Mesendoderm (in vitro differentiated cells): ENCODE data around the gene CCL22.
"Not testable (repeated sequence)": the region's sequence is repeated elsewhere in the genome, so short reads cannot be mapped to it uniquely, and the experiment has no call there.

Experiments
- DNase-seq: peaks from one replicate; pipeline ENCODE4 v3.0.0; 2013
- H2AK5ac ChIP-seq: 2 replicates; pipeline ENCODE4 v1.6.1; 2013; ENCODE audit warnings: low read length, inconsistent platforms
- H2BK120ac ChIP-seq: 2 replicates; pipeline ENCODE4 v1.6.1; 2013; ENCODE audit warnings: low read depth, mild to moderate bottlenecking, low read length, moderate library complexity, mixed read lengths
- H2BK15ac ChIP-seq: replicated peaks from 2 replicates; pipeline ENCODE4 v1.6.1; 2013; ENCODE audit warnings: low read depth, mild to moderate bottlenecking, moderate library complexity
- H2BK5ac ChIP-seq: 2 replicates; pipeline ENCODE4 v1.6.1; 2013; ENCODE audit warnings: low read length, inconsistent platforms
- H3K18ac ChIP-seq: 2 replicates; pipeline ENCODE4 v1.6.1; 2013; ENCODE audit warnings: mild to moderate bottlenecking, low read length, mixed read lengths
- H3K23ac ChIP-seq: one replicate; pipeline ENCODE4 v1.6.1; 2013; ENCODE audit warnings: low read length
- H3K27ac ChIP-seq: 2 replicates; pipeline ENCODE4 v1.5.1; 2013; ENCODE audit warnings: low read depth, mild to moderate bottlenecking, inconsistent platforms, low read length, moderate library complexity
- H3K27me3 ChIP-seq: 2 replicates; pipeline ENCODE4 v1.6.1; 2013; ENCODE audit warnings: low read length, control low read depth, mild to moderate bottlenecking, inconsistent platforms; ENCODE audit not compliant: insufficient read depth, poor library complexity
- H3K36me3 ChIP-seq: 2 replicates; pipeline ENCODE4 v1.6.1; 2013; ENCODE audit warnings: low read length, inconsistent platforms; ENCODE audit not compliant: control insufficient read depth, insufficient read depth
- H3K4ac ChIP-seq: one replicate; pipeline ENCODE4 v1.6.1; 2013; ENCODE audit warnings: low read depth, mild to moderate bottlenecking, low read length, moderate library complexity
- H3K4me1 ChIP-seq: 2 replicates; pipeline ENCODE4 v1.6.1; 2013; ENCODE audit warnings: low read depth, low read length, inconsistent platforms; ENCODE audit not compliant: control insufficient read depth
- H3K4me2 ChIP-seq: 2 replicates; pipeline ENCODE4 v1.6.1; 2013; ENCODE audit warnings: low read length
- H3K4me3 ChIP-seq: 2 replicates; pipeline ENCODE4 v1.5.1; 2013; ENCODE audit warnings: mild to moderate bottlenecking, low read length
- H3K56ac ChIP-seq: one replicate; pipeline ENCODE4 v1.6.1; 2013; ENCODE audit warnings: low read length
- H3K79me1 ChIP-seq: 2 replicates; pipeline ENCODE4 v1.6.1; 2013; ENCODE audit warnings: low read length, inconsistent platforms
- H3K79me2 ChIP-seq: 2 replicates; pipeline ENCODE4 v1.6.1; 2013; ENCODE audit warnings: mild to moderate bottlenecking, low read length; ENCODE audit not compliant: control insufficient read depth, insufficient read depth
- H3K9ac ChIP-seq: 2 replicates; pipeline ENCODE4 v1.6.1; 2013; ENCODE audit warnings: low read length, inconsistent platforms
- H4K5ac ChIP-seq: one replicate; pipeline ENCODE4 v1.6.1; 2013; ENCODE audit warnings: low read length
- H4K8ac ChIP-seq: one replicate; pipeline ENCODE4 v1.6.1; 2013; ENCODE audit warnings: low read depth, mild to moderate bottlenecking, control low read depth, low read length, moderate library complexity
- WGBS: extraction: QIAGEN DNeasy Blood & Tissue Kit; methylation state at CpG from one replicate; pipeline ENCODE4 v1.1.7; 2013; ENCODE audit warnings: low lambda C conversion rate, missing lambda C conversion rate; ENCODE audit not compliant: insufficient coverage; ENCODE audit errors: extremely low coverage; 5-methylcytosine and 5-hydroxymethylcytosine counted together

Gene CCL22

DNA sequence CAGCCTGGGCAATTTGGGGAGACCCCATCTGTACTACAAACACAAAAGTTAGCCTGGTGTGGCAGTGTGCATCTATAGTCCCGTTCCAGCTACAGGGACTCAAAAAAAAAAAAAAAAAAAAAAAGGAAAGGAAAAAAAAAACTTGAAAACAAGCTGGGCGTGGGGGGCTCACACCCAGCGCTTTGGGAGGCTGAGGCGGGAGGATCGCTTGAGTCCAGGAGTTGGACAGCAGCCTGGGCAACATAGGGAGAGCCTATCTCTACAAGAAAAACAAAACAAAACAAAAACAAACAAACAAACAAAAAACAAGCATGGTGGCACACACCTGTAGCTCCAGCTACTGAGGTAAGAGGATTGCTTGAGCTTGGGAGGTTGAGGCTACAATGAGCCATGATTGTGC, 33.1 kb downstream of the CCL22 start:
- no peak for DNase-seq
- Histone ChIP-seq H3K27me3 (no peaks in the 10 kb centered on the region), H2AK5ac (no peak overlapping the region), H3K27ac (no peak overlapping the region), H3K4ac (no peak overlapping the region), H2BK5ac (no peak overlapping the region), H3K18ac (no peak overlapping the region), H3K79me1 (no peaks in the 10 kb centered on the region), H3K79me2 (no peaks in the 10 kb centered on the region), H3K23ac (no peak overlapping the region), H4K5ac (no peak overlapping the region), H4K8ac (no peak overlapping the region), H3K56ac (no peak overlapping the region), H2BK120ac (no peak overlapping the region), H2BK15ac (no peak overlapping the region), H3K4me3 (no peak overlapping the region), H3K4me1 (no peaks in the 10 kb centered on the region), H3K36me3 (no peaks in the 10 kb centered on the region), H3K9ac (no peak overlapping the region), H3K4me2 (no peak overlapping the region)
- no CpG with 5 or more reads among the region's 5 CpGs for WGBS

DNA sequence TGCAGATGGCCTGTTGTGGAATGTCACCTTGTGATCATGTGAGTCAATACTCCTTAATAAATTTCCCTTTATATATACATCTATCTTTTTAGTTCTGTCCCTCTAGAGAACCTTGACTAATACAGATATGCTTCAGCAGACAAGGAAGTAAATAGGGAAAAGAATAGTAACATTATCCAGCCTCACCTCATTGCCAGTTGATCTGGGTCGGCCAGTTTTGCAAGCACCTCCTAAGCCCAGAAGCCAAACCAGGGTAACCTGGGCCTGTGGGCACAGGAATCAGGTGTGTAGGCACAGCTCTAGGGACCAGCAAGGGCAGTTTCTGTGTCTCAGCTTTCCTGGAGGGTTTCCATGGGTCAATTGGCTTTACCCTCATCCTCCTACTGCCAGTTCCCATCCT, 34.1 kb downstream of the CCL22 start:
- no peak overlapping the region for H4K8ac ChIP-seq
- H4K5ac ChIP-seq: no peak overlapping the region
- no peak overlapping the region for H2BK5ac ChIP-seq
- H3K56ac ChIP-seq: no peak overlapping the region
- no peaks in the 10 kb centered on the region for H3K27me3 ChIP-seq
- no peak overlapping the region for H3K18ac ChIP-seq
- H3K79me2 ChIP-seq: no peaks in the 10 kb centered on the region
- no peak for DNase-seq
- H3K4ac ChIP-seq: no peak overlapping the region
- no peak overlapping the region for H3K9ac ChIP-seq
- H3K4me1 ChIP-seq: no peaks in the 10 kb centered on the region
- no peaks in the 10 kb centered on the region for H3K79me1 ChIP-seq
- no peak overlapping the region for H3K4me3 ChIP-seq
- H3K27ac ChIP-seq: no peak overlapping the region
- no peak overlapping the region for H3K4me2 ChIP-seq
- WGBS: no CpG with 5 or more reads among the region's 1 CpG
- H3K36me3 ChIP-seq: no peaks in the 10 kb centered on the region
- H2AK5ac ChIP-seq: no peak overlapping the region
- H2BK15ac ChIP-seq: no peak overlapping the region
- no peak overlapping the region for H2BK120ac ChIP-seq
- H3K23ac ChIP-seq: no peak overlapping the region

GRCh38 chr16:57394444-57394843, 35.9 kb downstream of the CCL22 start:
- Histone ChIP-seq H2BK120ac (no peak overlapping the region), H3K4me1 (no peaks in the 10 kb centered on the region), H3K4ac (no peak overlapping the region), H3K4me2 (no peak overlapping the region), H3K36me3 (no peaks in the 10 kb centered on the region), H3K23ac (no peak overlapping the region), H4K8ac (no peak overlapping the region), H3K4me3 (no peak overlapping the region), H2BK5ac (no peak overlapping the region), H3K56ac (no peak overlapping the region), H3K79me1 (no peaks in the 10 kb centered on the region), H3K27me3 (no peaks in the 10 kb centered on the region), H4K5ac (no peak overlapping the region), H3K9ac (no peak overlapping the region), H3K27ac (no peak overlapping the region), H2BK15ac (no peak overlapping the region), H3K79me2 (no peaks in the 10 kb centered on the region), H3K18ac (no peak overlapping the region), H2AK5ac (no peak overlapping the region)
- WGBS: no CpG with 5 or more reads among the region's 7 CpGs
- no peak for DNase-seq

GRCh38 chr16:57395026-57395425, 36.4 kb downstream of the CCL22 start:
- Histone ChIP-seq H3K36me3 (no peaks in the 10 kb centered on the region), H4K5ac (no peak overlapping the region), H2AK5ac (no peak overlapping the region), H3K27me3 (no peaks in the 10 kb centered on the region), H3K4ac (no peak overlapping the region), H2BK15ac (no peak overlapping the region), H3K56ac (no peak overlapping the region), H3K18ac (no peak overlapping the region), H3K4me2 (no peak overlapping the region), H2BK120ac (no peak overlapping the region), H3K9ac (no peak overlapping the region), H3K79me1 (no peaks in the 10 kb centered on the region), H3K23ac (no peak overlapping the region), H3K27ac (no peak overlapping the region), H3K4me1 (no peaks in the 10 kb centered on the region), H2BK5ac (no peak overlapping the region), H3K79me2 (no peaks in the 10 kb centered on the region), H4K8ac (no peak overlapping the region), H3K4me3 (no peak overlapping the region)
- no CpG with 5 or more reads among the region's 5 CpGs for WGBS
- DNase-seq: no peak

DNA sequence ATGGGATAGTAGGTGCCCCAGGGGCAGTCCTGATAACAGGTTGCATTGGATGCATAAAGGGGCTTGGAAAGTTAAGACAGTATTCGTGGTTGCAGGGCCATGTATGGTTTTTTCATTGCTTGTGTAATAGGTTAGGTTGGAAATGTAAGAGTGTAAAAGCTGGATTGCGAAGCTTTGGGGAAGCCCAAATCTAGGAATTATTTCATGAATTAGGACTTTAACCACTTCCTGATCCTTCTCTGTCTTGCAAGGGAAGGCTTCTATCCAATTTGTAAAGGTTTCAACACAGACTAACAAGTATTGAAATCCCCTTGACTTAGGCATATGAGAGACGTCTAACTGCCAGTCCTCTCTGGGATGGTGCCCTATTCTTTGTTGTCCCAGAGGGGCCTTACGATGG, 38.2 kb downstream of the CCL22 start:
- H3K9ac ChIP-seq: no peak overlapping the region
- no peak overlapping the region for H3K18ac ChIP-seq
- H3K27me3 ChIP-seq: no peaks in the 10 kb centered on the region
- no peaks in the 10 kb centered on the region for H3K79me2 ChIP-seq
- H3K4me1 ChIP-seq: no peaks in the 10 kb centered on the region
- H4K8ac ChIP-seq: no peak overlapping the region
- no peak overlapping the region for H2BK5ac ChIP-seq
- H3K4me3 ChIP-seq: no peak overlapping the region
- no peak for DNase-seq
- no CpG with 5 or more reads among the region's 4 CpGs for WGBS
- no peak overlapping the region for H2BK120ac ChIP-seq
- no peaks in the 10 kb centered on the region for H3K79me1 ChIP-seq
- no peak overlapping the region for H3K56ac ChIP-seq
- no peak overlapping the region for H2BK15ac ChIP-seq
- no peak overlapping the region for H2AK5ac ChIP-seq
- no peak overlapping the region for H3K4ac ChIP-seq
- no peak overlapping the region for H3K27ac ChIP-seq
- no peaks in the 10 kb centered on the region for H3K36me3 ChIP-seq
- H3K4me2 ChIP-seq: no peak overlapping the region
- H3K23ac ChIP-seq: no peak overlapping the region
- no peak overlapping the region for H4K5ac ChIP-seq

DNA sequence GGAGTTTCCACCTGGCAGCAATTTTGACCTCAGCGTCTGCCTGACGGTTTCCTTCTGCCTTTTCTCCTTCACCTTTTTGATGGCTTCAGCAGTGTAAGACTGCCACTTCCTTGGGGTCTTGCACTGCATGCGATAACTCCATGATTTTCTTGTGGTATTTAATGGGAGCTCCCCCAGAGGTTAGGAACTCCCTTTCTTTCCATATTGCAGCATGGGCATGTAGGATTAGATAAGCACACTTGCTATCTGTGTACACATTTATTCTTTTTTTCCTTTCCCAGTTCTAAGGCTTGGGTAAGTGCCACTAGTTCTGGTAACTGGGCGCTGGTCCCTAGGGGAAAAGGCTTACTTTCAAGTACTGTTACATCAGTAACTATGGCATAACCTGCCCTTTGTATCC, 38.9 kb downstream of the CCL22 start:
- H3K9ac ChIP-seq, H2BK15ac ChIP-seq, H2BK120ac ChIP-seq, H3K27ac ChIP-seq, H3K4ac ChIP-seq, H4K5ac ChIP-seq, H2BK5ac ChIP-seq, H3K36me3 ChIP-seq, H3K23ac ChIP-seq, H3K56ac ChIP-seq, H3K4me2 ChIP-seq, H4K8ac ChIP-seq, H3K79me1 ChIP-seq, DNase-seq, H3K4me1 ChIP-seq, H3K27me3 ChIP-seq, H3K4me3 ChIP-seq, H3K18ac ChIP-seq, H3K79me2 ChIP-seq, H2AK5ac ChIP-seq: not testable (repeated sequence)
- no CpG with 5 or more reads among the region's 4 CpGs for WGBS
